NCI-H1694 (cell line): ENCODE results near the gene MED15.
A peak's percentile ranks its signal among the peaks of the same experiment; 100 is the strongest.
"Not testable (repeated sequence)": the region's sequence is repeated elsewhere in the genome, so short reads cannot be mapped to it uniquely, and the experiment has no call there.

Experiments used
- DNase-seq: peaks from one replicate; lab custom pipeline; 2025; lab: John Stamatoyannopoulos, UW

Gene MED15

GRCh38 chr22:20484948-20485683, 22.3 kb upstream of the MED15 start:
- no peak for DNase-seq

- no peak for DNase-seq
Observed at GRCh38 chr22:20486229-20486628, 21.2 kb upstream of the MED15 start.

- DNase-seq = no peak
Observed at GRCh38 chr22:20487715-20488114, 19.7 kb upstream of the MED15 start.

GRCh38 chr22:20488946-20489345, 18.5 kb upstream of the MED15 start:
- no peak for DNase-seq

GRCh38 chr22:20490183-20490940, 17.0 kb upstream of the MED15 start:
- DNase-seq = no peak

GRCh38 chr22:20490941-20491307, 16.5 kb upstream of the MED15 start:
- DNase-seq = no peak

GRCh38 chr22:20491346-20491745, 16.1 kb upstream of the MED15 start:
- DNase-seq = no peak

- DNase-seq = no peak
Observed at GRCh38 chr22:20494978-20495860, 12.2 kb upstream of the MED15 start, which contains the start of gene KLHL22. Gene KLHL22 (minus strand): TSS chr22:20495795. CDS start chr22:20489211, 6,584 bp downstream.

- DNase-seq = peak; percentile 53
Observed at GRCh38 chr22:20495861-20496681, 11.3 kb upstream of the MED15 start.

- DNase-seq = no peak
Observed at GRCh38 chr22:20497426-20497825, 10.0 kb upstream of the MED15 start.

- DNase-seq = no peak
Observed at GRCh38 chr22:20498913-20499312, 8.5 kb upstream of the MED15 start.

- DNase-seq = no peak
Observed at GRCh38 chr22:20499769-20500168, 7.6 kb upstream of the MED15 start.

GRCh38 chr22:20503816-20504215, 3.6 kb upstream of the MED15 start:
- DNase-seq = no peak

- not testable (repeated sequence) for DNase-seq
Observed at GRCh38 chr22:20504293-20504922, 3.0 kb upstream of the MED15 start.

GRCh38 chr22:20506543-20507252, 712 bp upstream of the MED15 start:
- no peak for DNase-seq

GRCh38 chr22:20508067-20508755, 801 bp downstream of the MED15 start:
- DNase-seq = not testable (repeated sequence)

- no peak for DNase-seq
Observed at GRCh38 chr22:20508815-20509271, 1.4 kb downstream of the MED15 start.

- no peak for DNase-seq
Observed at GRCh38 chr22:20509344-20510047, 2.1 kb downstream of the MED15 start.
